ENCODE results near the gene CCDC195. TPM values are rescaled to one million over a fixed set of nuclear protein-coding genes. Genes with fewer than 3 reads are reported as not detected.
"Not testable (repeated sequence)": the region's sequence is repeated elsewhere in the genome, so short reads cannot be mapped to it uniquely, and the experiment has no call there.

The CCDC195 gene
- total RNA-seq, 3 donors from 2014 or later = not detected

GRCh38 chr2:224666951-224667553, 49.1 kb downstream of the CCDC195 start:
- intact Hi-C loops (cut with DNase I; ENCODE audit: low total_unique reads) = no loop called here

GRCh38 chr2:224663322-224663721, 52.8 kb downstream of the CCDC195 start:
- intact Hi-C loops (cut with DNase I; ENCODE audit: low total_unique reads); DNase-seq (ENCODE audit: low spot score in 2 of 2); H3K4me3 ChIP-seq; H3K36me3 ChIP-seq; H3K4me1 ChIP-seq; H3K27me3 ChIP-seq; H3K27ac ChIP-seq; H3K9me3 ChIP-seq: not testable (repeated sequence)

More at GRCh38 chr2:224666951-224667553, 49.1 kb downstream of the CCDC195 start:
- Histone ChIP-seq H3K36me3 (no peaks in the 10 kb centered on the region), H3K4me3 (no peak overlapping the region), H3K4me1 (no peaks in the 10 kb centered on the region), H3K9me3 (peaks cover 3 to 7% of the 10 kb centered on the region in 2 donors), H3K27me3 (no peaks in the 10 kb centered on the region), H3K27ac (no peak overlapping the region)
- DNase-seq (ENCODE audit: low spot score in 2 of 2) = no peak
- no peak for TF ChIP-seq POLR2AphosphoS5 (IDR thresholded peaks at IDR 0.05)
- no peak for TF ChIP-seq CTCF (IDR thresholded peaks at IDR 0.05)
- TF ChIP-seq POLR2A (IDR thresholded peaks at IDR 0.05) = no peak

GRCh38 chr2:224661708-224662107, 54.5 kb downstream of the CCDC195 start:
- intact Hi-C loops (cut with DNase I; ENCODE audit: low total_unique reads); H3K36me3 ChIP-seq; H3K4me3 ChIP-seq; H3K27me3 ChIP-seq; H3K4me1 ChIP-seq; DNase-seq (ENCODE audit: low spot score in 2 of 2); H3K27ac ChIP-seq; H3K9me3 ChIP-seq: not testable (repeated sequence)

GRCh38 chr2:224659714-224660113, 56.5 kb downstream of the CCDC195 start:
- no peaks in the 10 kb centered on the region for H3K4me1 ChIP-seq
- H3K36me3 ChIP-seq = no peaks in the 10 kb centered on the region
- no peaks in the 10 kb centered on the region for H3K27me3 ChIP-seq
- no peak overlapping the region for H3K4me3 ChIP-seq
- TF ChIP-seq POLR2AphosphoS5 (IDR thresholded peaks at IDR 0.05) (no peak), POLR2A (IDR thresholded peaks at IDR 0.05) (no peak), CTCF (IDR thresholded peaks at IDR 0.05) (no peak)
- intact Hi-C loops (cut with DNase I; ENCODE audit: low total_unique reads) = no loop called here
- no peak for DNase-seq (ENCODE audit: low spot score in 2 of 2)
- no peak overlapping the region for H3K27ac ChIP-seq
- peaks cover 7 to 9% of the 10 kb centered on the region in 2 donors for H3K9me3 ChIP-seq

GRCh38 chr2:224658780-224659405, 57.3 kb downstream of the CCDC195 start:
- Histone ChIP-seq H3K36me3 (no peaks in the 10 kb centered on the region), H3K27ac (no peak overlapping the region), H3K4me1 (no peaks in the 10 kb centered on the region), H3K27me3 (no peaks in the 10 kb centered on the region), H3K4me3 (no peak overlapping the region), H3K9me3 (peaks cover 7 to 9% of the 10 kb centered on the region in 2 donors)
- no peak for DNase-seq (ENCODE audit: low spot score in 2 of 2)
- intact Hi-C loops (cut with DNase I; ENCODE audit: low total_unique reads) = no loop called here
- TF ChIP-seq POLR2AphosphoS5 (IDR thresholded peaks at IDR 0.05) (no peak), POLR2A (IDR thresholded peaks at IDR 0.05) (no peak), CTCF (IDR thresholded peaks at IDR 0.05) (no peak)

GRCh38 chr2:224657349-224657748, 58.8 kb downstream of the CCDC195 start:
- no peak overlapping the region for H3K4me3 ChIP-seq
- H3K27ac ChIP-seq = no peak overlapping the region
- no peak for TF ChIP-seq CTCF (IDR thresholded peaks at IDR 0.05)
- TF ChIP-seq POLR2AphosphoS5 (IDR thresholded peaks at IDR 0.05) = no peak
- TF ChIP-seq POLR2A (IDR thresholded peaks at IDR 0.05) = no peak
- peaks cover 0 to 6% of the 10 kb centered on the region in 2 donors for H3K9me3 ChIP-seq
- no peaks in the 10 kb centered on the region for H3K4me1 ChIP-seq
- no peak for DNase-seq (ENCODE audit: low spot score in 2 of 2)
- intact Hi-C loops (cut with DNase I; ENCODE audit: low total_unique reads) = no loop called here
- no peaks in the 10 kb centered on the region for H3K27me3 ChIP-seq
- H3K36me3 ChIP-seq = no peaks in the 10 kb centered on the region

Measured in breast epithelium (tissue), 4 donors.